ENCODE results near the gene FGD4. TPM values are rescaled to one million over a fixed set of nuclear protein-coding genes. Genes with fewer than 3 reads are reported as not detected.
A peak's percentile ranks its signal among the peaks of the same experiment; 100 is the strongest.

Gene FGD4
- total RNA-seq, 1 donor from 2014 or later: 65.5 TPM

DNA sequence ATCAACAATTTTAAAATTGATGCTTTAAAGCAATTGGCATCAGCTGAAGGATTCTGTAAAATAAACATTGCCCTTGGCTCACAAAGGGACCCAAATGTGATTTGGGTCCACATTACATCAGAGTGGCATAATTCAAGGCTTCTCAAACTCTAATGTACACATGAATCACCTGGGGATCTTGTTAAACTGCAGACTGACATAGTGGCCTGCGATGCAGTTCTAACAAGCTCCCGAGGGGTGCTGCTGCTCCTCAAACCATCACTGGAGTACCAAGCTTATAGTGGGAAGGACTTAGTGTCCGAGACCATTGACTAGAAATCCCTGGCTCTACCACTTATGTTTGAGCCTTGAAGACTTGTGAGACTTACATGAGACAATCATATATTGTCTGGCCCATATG, 247.9 kb downstream of the FGD4 start:
- intact Hi-C loops (cut with DNase I): no loop called here
- peaks cover 34% of the 10 kb centered on the region for H3K36me3 ChIP-seq
- no peaks in the 10 kb centered on the region for H3K27me3 ChIP-seq
- no peak for DNase-seq
- TF ChIP-seq, protein P1, sequence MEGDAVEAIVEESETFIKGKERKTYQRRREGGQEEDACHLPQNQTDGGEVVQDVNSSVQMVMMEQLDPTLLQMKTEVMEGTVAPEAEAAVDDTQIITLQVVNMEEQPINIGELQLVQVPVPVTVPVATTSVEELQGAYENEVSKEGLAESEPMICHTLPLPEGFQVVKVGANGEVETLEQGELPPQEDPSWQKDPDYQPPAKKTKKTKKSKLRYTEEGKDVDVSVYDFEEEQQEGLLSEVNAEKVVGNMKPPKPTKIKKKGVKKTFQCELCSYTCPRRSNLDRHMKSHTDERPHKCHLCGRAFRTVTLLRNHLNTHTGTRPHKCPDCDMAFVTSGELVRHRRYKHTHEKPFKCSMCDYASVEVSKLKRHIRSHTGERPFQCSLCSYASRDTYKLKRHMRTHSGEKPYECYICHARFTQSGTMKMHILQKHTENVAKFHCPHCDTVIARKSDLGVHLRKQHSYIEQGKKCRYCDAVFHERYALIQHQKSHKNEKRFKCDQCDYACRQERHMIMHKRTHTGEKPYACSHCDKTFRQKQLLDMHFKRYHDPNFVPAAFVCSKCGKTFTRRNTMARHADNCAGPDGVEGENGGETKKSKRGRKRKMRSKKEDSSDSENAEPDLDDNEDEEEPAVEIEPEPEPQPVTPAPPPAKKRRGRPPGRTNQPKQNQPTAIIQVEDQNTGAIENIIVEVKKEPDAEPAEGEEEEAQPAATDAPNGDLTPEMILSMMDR (IDR thresholded peaks at IDR 0.05): no peak
- H3K4me1 ChIP-seq: no peaks in the 10 kb centered on the region
- H3K4me3 ChIP-seq: no peak overlapping the region
- peak; percentile 17 for ATAC-seq
- no peak overlapping the region for H3K27ac ChIP-seq
- H3K9me3 ChIP-seq: no peaks in the 10 kb centered on the region

DNA sequence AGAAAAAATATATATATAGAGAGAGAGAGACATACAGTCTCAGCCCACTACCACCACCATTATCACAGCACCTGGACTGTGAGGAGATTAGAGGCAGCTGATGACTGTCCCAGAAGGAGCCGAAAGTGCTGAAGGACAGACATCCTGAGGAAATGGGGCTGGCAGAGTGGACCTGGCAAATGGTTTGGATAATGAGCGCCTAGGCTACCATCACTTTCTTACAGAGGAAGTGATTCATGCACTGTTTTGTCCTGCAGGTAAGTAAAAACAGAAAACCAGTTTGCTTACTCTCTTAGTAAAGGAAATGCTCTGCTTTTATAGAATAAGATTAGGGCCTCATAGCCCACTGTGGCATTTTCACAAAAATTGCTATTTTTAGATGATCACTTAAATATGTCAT, 251.2 kb downstream of the FGD4 start:
- Histone ChIP-seq H3K4me1 (no peaks in the 10 kb centered on the region), H3K36me3 (peaks cover 2% of the 10 kb centered on the region), H3K27me3 (no peaks in the 10 kb centered on the region), H3K27ac (no peak overlapping the region), H3K9me3 (no peaks in the 10 kb centered on the region), H3K4me3 (no peak overlapping the region)
- TF ChIP-seq, protein P1 (IDR thresholded peaks at IDR 0.05): no peak
- ATAC-seq: no peak
- DNase-seq: no peak
- intact Hi-C loops (cut with DNase I): no loop called here

DNA sequence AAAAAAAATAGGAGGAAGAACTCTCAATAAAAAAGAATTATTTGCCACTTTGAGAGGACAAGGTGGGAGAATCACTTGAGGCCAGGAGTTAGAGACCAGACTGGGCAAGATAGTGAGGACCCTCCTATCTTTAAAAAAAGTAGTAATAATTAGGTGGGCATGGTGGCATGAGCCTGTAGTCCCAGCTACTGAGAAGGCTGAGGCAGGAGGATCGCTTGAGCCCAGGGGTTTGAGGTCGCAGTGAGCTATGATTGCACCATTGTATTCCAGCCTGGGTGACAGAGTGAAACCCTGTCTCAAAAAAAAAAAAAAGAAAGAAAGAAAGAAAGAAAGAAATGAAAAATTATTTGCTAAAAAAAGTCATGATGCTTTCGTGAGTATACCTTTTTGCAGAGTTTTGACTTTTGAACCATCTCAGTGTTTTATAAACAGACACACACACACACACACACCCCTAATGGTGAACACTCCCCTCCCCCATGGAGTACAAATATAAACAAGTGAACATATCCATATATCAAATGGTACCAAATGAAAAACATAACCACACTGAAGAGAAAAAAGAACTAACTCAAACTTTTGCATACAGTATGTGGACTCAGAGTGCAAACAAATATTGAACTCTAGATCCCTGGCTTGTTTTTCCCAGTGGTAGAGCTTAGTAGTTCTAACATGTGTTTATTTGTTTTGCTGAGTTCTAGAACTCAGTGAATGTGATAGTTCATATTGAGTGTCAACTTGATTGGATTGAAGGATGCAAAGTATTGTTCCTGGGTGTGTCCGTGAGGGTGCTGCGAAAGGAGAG, 252.0 kb downstream of the FGD4 start:
- intact Hi-C loops (cut with DNase I): no loop called here
- no peaks in the 10 kb centered on the region for H3K9me3 ChIP-seq
- H3K27ac ChIP-seq: no peak overlapping the region
- no peak for DNase-seq
- no peak for ATAC-seq
- H3K36me3 ChIP-seq: no peaks in the 10 kb centered on the region
- no peaks in the 10 kb centered on the region for H3K4me1 ChIP-seq
- no peaks in the 10 kb centered on the region for H3K27me3 ChIP-seq
- H3K4me3 ChIP-seq: no peak overlapping the region
- TF ChIP-seq, protein P1 (IDR thresholded peaks at IDR 0.05): no peak

DNA sequence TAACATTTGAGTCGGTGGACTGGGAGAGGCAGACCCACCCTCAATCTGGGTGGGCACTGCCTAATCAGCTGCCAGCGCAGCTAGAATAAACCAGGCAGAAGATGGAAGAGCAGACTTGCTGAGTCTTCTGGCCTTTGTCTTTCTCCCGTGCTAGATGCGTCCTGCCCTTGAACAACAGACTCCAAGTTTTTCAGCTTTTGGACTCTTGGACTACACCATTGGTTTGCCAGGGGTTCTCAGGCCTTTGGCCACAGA, 252.5 kb downstream of the FGD4 start:
- no peak overlapping the region for H3K27ac ChIP-seq
- TF ChIP-seq, protein P1 (IDR thresholded peaks at IDR 0.05): no peak
- ATAC-seq (no peak), DNase-seq (no peak)
- no peaks in the 10 kb centered on the region for H3K9me3 ChIP-seq
- no peaks in the 10 kb centered on the region for H3K36me3 ChIP-seq
- H3K4me1 ChIP-seq: no peaks in the 10 kb centered on the region
- intact Hi-C loops (cut with DNase I): no loop called here
- H3K4me3 ChIP-seq: no peak overlapping the region
- no peaks in the 10 kb centered on the region for H3K27me3 ChIP-seq

DNA sequence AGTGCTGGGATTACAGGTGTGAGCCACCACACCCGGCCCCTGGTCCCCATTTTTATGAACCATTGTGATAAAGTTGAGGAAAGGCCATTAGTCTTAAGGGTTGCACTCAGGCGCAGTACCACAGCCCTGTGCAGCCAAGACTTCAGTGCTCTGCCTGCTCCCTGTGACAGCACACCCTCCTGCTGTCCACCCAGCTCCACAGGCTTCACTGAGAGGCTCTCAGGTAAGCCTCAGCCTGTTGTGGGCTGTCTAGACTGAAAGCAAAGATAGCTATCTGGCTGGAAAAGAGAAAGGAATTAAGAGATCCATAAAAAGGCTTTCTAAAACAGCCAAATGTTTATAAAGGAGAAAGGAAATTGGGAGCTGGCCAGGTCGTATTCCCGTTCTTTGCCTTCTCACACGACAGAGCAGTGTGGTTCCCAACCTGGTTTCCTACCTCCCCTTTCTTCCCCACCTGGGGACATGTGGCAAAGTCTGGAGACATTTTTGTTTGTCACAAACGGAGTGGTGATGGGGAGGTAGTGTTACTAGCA, 260.6 kb downstream of the FGD4 start:
- no peak for DNase-seq
- ATAC-seq: no peak
- Histone ChIP-seq H3K4me3 (no peak overlapping the region), H3K27ac (peak overlapping the region; percentile 11), H3K9me3 (no peaks in the 10 kb centered on the region), H3K27me3 (no peaks in the 10 kb centered on the region), H3K36me3 (no peaks in the 10 kb centered on the region), H3K4me1 (peaks cover 6% of the 10 kb centered on the region)
- TF ChIP-seq, protein P1 (IDR thresholded peaks at IDR 0.05): no peak
- intact Hi-C loops (cut with DNase I): loop anchor here (5.0 kb wide), 1 partner anchor 208 kb away; no protein-coding TSS in a partner anchor

Data from upper lobe of right lung (tissue), 1 donor.